B cell (primary cell): ENCODE data around the gene CYB5RL.

Experiments
- EZH2 ChIP-seq: IDR thresholded peaks from 2 replicates; pipeline ENCODE4 v1.6.1; 2012; ENCODE audit warnings: borderline replicate concordance, low read depth, mild to moderate bottlenecking, moderate library complexity, low read length; ENCODE audit not compliant: insufficient read depth, poor library complexity, severe bottlenecking
- TF ChIP-seq, protein P1 (sequence below): fragments of 200-600 bp; IDR thresholded peaks from one replicate; pipeline ENCODE4 v1.8.0; 2022; ENCODE audit warnings: antibody characterized with exemption, mild to moderate bottlenecking

DNA sequence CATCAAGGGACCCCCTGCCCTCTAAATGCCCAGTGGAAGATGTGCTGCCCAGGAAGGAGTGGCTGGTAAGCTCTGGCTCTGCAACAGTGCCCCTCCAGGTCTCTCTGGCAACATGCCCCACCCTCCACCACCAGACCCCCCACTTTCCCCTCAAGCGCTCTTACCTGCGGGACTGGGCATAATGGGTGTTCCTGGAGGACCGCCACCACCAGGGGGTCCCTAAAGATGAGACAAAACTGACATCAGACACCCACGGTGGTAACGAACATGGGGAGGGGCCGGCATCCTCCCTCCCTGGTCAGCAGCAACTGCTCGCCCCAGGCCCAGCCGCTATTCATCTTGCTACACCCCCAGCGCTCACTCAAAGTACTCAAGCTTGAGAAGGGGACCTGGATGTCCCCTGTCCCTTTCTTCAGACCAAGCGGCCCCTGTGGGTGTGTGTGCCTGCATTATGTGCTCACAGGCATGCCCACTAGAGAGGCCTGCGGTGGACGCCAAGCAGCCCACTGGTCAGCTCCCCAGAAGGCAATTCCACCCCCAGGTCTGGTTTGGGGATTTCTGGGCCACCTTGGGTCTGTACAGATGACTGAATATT is 41.0 kb upstream of the CYB5RL start:
- TF ChIP-seq, protein P1, sequence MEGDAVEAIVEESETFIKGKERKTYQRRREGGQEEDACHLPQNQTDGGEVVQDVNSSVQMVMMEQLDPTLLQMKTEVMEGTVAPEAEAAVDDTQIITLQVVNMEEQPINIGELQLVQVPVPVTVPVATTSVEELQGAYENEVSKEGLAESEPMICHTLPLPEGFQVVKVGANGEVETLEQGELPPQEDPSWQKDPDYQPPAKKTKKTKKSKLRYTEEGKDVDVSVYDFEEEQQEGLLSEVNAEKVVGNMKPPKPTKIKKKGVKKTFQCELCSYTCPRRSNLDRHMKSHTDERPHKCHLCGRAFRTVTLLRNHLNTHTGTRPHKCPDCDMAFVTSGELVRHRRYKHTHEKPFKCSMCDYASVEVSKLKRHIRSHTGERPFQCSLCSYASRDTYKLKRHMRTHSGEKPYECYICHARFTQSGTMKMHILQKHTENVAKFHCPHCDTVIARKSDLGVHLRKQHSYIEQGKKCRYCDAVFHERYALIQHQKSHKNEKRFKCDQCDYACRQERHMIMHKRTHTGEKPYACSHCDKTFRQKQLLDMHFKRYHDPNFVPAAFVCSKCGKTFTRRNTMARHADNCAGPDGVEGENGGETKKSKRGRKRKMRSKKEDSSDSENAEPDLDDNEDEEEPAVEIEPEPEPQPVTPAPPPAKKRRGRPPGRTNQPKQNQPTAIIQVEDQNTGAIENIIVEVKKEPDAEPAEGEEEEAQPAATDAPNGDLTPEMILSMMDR = no peak
- no peak for TF ChIP-seq EZH2
